ENCODE results near the gene OGN. TPM values are rescaled to one million over a fixed set of nuclear protein-coding genes. Genes with fewer than 3 reads are reported as not detected.

The OGN gene
- total and polyA plus RNA-seq, 2 of the 13 experiments (the other 11 are each of a cell fraction or from before 2014, with no cell fraction given) = not detected

DNA sequence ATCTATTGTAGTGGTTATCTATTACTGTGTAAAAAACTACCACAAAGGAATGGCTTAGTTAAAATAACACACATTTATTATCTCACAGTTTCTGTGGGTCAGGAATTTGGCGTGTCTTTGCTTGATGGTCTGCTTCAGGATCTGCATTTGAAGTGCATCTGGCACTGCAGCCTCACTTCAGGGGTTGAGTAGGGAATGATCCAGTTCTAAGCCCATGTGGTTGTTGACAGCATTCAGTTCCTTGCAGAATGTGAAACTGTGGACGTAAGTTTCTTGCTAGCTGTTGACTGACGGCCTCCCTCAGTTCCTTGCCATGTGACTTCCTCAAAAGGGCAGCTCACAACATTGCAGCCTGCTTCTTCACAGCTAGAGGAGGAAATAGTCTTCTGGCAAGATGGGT is 2.1 kb upstream of the OGN start:
- Histone ChIP-seq H2AFZ (ENCODE audit: low read length) (no peak overlapping the region), H3K27ac (ENCODE audit: extremely low read length, insufficient read depth, low read length) (no peak overlapping the region), H3K36me3 (replicated peaks in 1 of 2; ENCODE audit: control insufficient read depth in 1 of 2, insufficient read depth in 2 of 2, low read length in 2 of 2) (no peaks in the 10 kb centered on the region), H3K27me3 (ENCODE audit: control insufficient read depth in 1 of 2, insufficient read depth in 2 of 2, low read length in 2 of 2) (no peaks in the 10 kb centered on the region), H4K20me1 (ENCODE audit: insufficient read depth, low read length) (no peaks in the 10 kb centered on the region), H3K4me3 (replicated peaks in 1 of 3; ENCODE audit: insufficient read depth in 1 of 3, low read depth in 2 of 3, low read length in 3 of 3) (no peak overlapping the region), H3K79me2 (ENCODE audit: insufficient read depth, low read length) (no peaks in the 10 kb centered on the region), H3K4me2 (ENCODE audit: low read depth, low read length) (no peak overlapping the region), H3K9me3 (ENCODE audit: low read length) (no peaks in the 10 kb centered on the region), H3K4me1 (ENCODE audit: insufficient read depth, low read length) (no peaks in the 10 kb centered on the region), H3K9ac (ENCODE audit: insufficient read depth, low read depth, low read length) (no peak overlapping the region)
- intact Hi-C loops (cut with micrococcal nuclease; ENCODE audit: unreplicated experiment) = no loop called here
- CTCF ChIA-PET (ENCODE audit: low intra/inter-chr PET ratio, low total read pairs) = no interaction called here
- no peak for TF ChIP-seq MAF1 (CRISPR knock-in tag; IDR thresholded peaks at IDR 0.05; ENCODE audit: borderline replicate concordance)
- TF ChIP-seq IRF2 (CRISPR knock-in tag; IDR thresholded peaks at IDR 0.05) = no peak
- no peak for TF ChIP-seq ZNF101 (CRISPR knock-in tag; IDR thresholded peaks at IDR 0.05; ENCODE audit: borderline replicate concordance, low read depth)
- no peak for TF ChIP-seq ZNF7 (CRISPR knock-in tag; IDR thresholded peaks at IDR 0.05)
- no peak for TF ChIP-seq ZNF543 (CRISPR knock-in tag; IDR thresholded peaks at IDR 0.05)
- TF ChIP-seq THAP11 (CRISPR knock-in tag; IDR thresholded peaks at IDR 0.05) = no peak
- TF ChIP-seq MAZ (IDR thresholded peaks at IDR 0.05; ENCODE audit: borderline replicate concordance, low read depth, low read length) = no peak
- no peak for TF ChIP-seq MAZ (CRISPR knock-in tag; IDR thresholded peaks at IDR 0.05; ENCODE audit: low read depth)
- TF ChIP-seq ZNF333 (CRISPR knock-in tag; IDR thresholded peaks at IDR 0.05; ENCODE audit: borderline replicate concordance) = no peak
- TF ChIP-seq, protein P1, sequence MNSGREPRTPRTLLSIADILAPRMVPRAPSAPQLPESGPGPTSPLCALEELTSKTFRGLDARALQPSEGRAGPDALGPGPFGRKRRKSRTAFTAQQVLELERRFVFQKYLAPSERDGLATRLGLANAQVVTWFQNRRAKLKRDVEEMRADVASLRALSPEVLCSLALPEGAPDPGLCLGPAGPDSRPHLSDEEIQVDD (CRISPR knock-in tag; IDR thresholded peaks at IDR 0.05; ENCODE audit: borderline replicate concordance) = no peak
- no peak for TF ChIP-seq SRF (IDR thresholded peaks at IDR 0.05; ENCODE audit: low read depth, low read length)
- no peak for TF ChIP-seq ZSCAN29 (CRISPR knock-in tag; conservative IDR thresholded peaks at IDR 0.05)
- no peak for TF ChIP-seq PHF5A (CRISPR knock-in tag; IDR thresholded peaks at IDR 0.05; ENCODE audit: low read depth, unreplicated experiment)
- TF ChIP-seq ZMYM2 (CRISPR knock-in tag; IDR thresholded peaks at IDR 0.05) = no peak
- ATAC-seq (no peak), DNase-seq (ENCODE audit: low spot score) (no peak), FAIRE-seq (no peak)
- POLR2A ChIA-PET = no interaction called here
- WGBS (ENCODE audit: low lambda C conversion rate) = 76% methylated on average over 3 of the region's 3 CpGs
- BruUV-seq (replicated peaks) = no TSS peak
- in situ Hi-C loops (cut with HindIII; ENCODE audit: extremely low pct_ligation_motif_present, low pct_unique_long_range_greater_than_20kb) = no loop called here

Measured in HepG2 (cell line).